ENCODE results near the gene STK4.

DNA sequence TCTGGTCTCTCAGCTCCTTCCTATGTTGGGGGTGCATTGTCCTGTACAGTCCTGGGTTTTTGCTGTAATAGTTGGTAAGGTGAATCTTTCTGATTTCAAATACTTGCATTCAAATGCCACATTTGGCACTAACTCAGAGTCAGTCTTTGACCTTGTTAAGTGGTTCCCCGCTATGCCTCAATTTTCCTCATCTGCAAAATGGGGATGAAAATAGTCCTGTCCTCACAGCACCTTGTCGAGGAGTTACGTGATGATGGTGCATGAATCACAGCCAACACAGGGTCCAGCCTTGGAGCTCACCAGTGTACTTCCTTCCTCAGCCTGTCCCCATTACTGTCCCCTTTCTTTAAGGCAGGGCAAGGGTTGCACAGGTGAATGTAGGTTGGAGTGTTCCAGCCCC lies 147.6 kb downstream of the STK4 start:
- TF ChIP-seq, protein P1, sequence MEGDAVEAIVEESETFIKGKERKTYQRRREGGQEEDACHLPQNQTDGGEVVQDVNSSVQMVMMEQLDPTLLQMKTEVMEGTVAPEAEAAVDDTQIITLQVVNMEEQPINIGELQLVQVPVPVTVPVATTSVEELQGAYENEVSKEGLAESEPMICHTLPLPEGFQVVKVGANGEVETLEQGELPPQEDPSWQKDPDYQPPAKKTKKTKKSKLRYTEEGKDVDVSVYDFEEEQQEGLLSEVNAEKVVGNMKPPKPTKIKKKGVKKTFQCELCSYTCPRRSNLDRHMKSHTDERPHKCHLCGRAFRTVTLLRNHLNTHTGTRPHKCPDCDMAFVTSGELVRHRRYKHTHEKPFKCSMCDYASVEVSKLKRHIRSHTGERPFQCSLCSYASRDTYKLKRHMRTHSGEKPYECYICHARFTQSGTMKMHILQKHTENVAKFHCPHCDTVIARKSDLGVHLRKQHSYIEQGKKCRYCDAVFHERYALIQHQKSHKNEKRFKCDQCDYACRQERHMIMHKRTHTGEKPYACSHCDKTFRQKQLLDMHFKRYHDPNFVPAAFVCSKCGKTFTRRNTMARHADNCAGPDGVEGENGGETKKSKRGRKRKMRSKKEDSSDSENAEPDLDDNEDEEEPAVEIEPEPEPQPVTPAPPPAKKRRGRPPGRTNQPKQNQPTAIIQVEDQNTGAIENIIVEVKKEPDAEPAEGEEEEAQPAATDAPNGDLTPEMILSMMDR (conservative IDR thresholded peaks at IDR 0.05 in 1 of 2, IDR thresholded peaks at IDR 0.05 in 1 of 2; ENCODE audit: extremely low read depth in 1 of 2, insufficient read depth in 1 of 2, low read depth in 1 of 2, low read length in 2 of 2): no peak
- TF ChIP-seq EZH2 (IDR thresholded peaks at IDR 0.05; ENCODE audit: borderline replicate concordance, low read length): no peak

Data from mammary epithelial cell (primary cell).